Vagina (tissue), 2 donors: ENCODE results near the gene DHX40. TPM values are rescaled to one million over a fixed set of nuclear protein-coding genes. Genes with fewer than 3 reads are reported as not detected.
"Not testable (repeated sequence)": the region's sequence is repeated elsewhere in the genome, so short reads cannot be mapped to it uniquely, and the experiment has no call there.

Source experiments
- DNase-seq, 2 donors: peaks; one replicate each; pipeline ENCODE4 v3.0.0-alpha.2; 2017; ENCODE audit errors: extremely low spot score in 2 of 2
- H3K27ac ChIP-seq: fragments of 200-600 bp; sonication (generic); one replicate; pipeline ENCODE4 v1.5.1; 2019
- H3K27me3 ChIP-seq: fragments of 200-600 bp; sonication (generic); one replicate; pipeline ENCODE4 v1.5.1; 2019
- H3K36me3 ChIP-seq, 2 donors: fragments of 200-600 bp; sonication (generic); one replicate each; pipeline ENCODE4 v1.5.1; 2017 to 2019
- H3K4me1 ChIP-seq: fragments of 200-600 bp; sonication (generic); one replicate; pipeline ENCODE4 v1.5.1; 2019
- H3K4me3 ChIP-seq, 2 donors: fragments of 200-600 bp; sonication (generic); 1 replicate in 1 of 2; 2 replicates in 1 of 2; pipeline ENCODE4 v1.5.1; 2016 to 2019
- H3K9me3 ChIP-seq: fragments of 200-600 bp; sonication (generic); one replicate; pipeline ENCODE4 v1.5.1; 2019
- CTCF ChIP-seq, 3 experiments: fragments of 450-650 bp in 2 of 3; fragments of 200-600 bp in 1 of 3; sonication (generic) in 1 of 3; IDR thresholded peaks; one replicate each; pipeline ENCODE4 v1.5.1; 2017 to 2019; ENCODE audit warnings: antibody characterized with exemption in 3 of 3, mild to moderate bottlenecking in 2 of 3, moderate library complexity in 2 of 3
- POLR2A ChIP-seq, 2 donors: fragments of 450-650 bp; IDR thresholded peaks; one replicate each; pipeline ENCODE4 v1.6.1; 2017; ENCODE audit warnings: antibody characterized with exemption in 2 of 2, mild to moderate bottlenecking in 2 of 2, moderate library complexity in 2 of 2
- POLR2AphosphoS5 ChIP-seq, 2 donors: sonication (generic); formaldehyde crosslinking; IDR thresholded peaks; one replicate each; pipeline ENCODE4 v1.9.0; 2017; ENCODE audit warnings: antibody characterized with exemption in 2 of 2, mild to moderate bottlenecking in 2 of 2, low read depth in 1 of 2; ENCODE audit not compliant: insufficient read depth in 1 of 2
- intact Hi-C: fragments of 100-400 bp; cut with DNase I; formaldehyde crosslinking; loops from one replicate; pipeline ENCODE4 v1.15.1; 2023
- small RNA-seq: library from RNA; depleted of rRNA; stranded (forward); fragments of <200 nt; gene quantifications from one replicate; pipeline ENCODE3, GENCODE V24; 2016
- total RNA-seq: library from RNA; depleted of rRNA; stranded (reverse); fragments of >200 nt; gene quantifications from one replicate; pipeline ENCODE4 v1.2.3, GENCODE V29; 2016

DHX40 gene
- total RNA-seq, 1 donor from 2014 or later = 31.4 TPM

- Histone ChIP-seq H3K27me3 (no peaks in the 10 kb centered on the region), H3K4me3 (no peak overlapping the region), H3K27ac (no peak overlapping the region), H3K36me3 (peaks cover 0 to 80% of the 10 kb centered on the region in 2 donors), H3K4me1 (peaks cover 10% of the 10 kb centered on the region), H3K9me3 (no peaks in the 10 kb centered on the region)
- TF ChIP-seq POLR2A (IDR thresholded peaks at IDR 0.05) (no peak), POLR2AphosphoS5 (IDR thresholded peaks at IDR 0.05; ENCODE audit: insufficient read depth in 1 of 2, low read depth in 1 of 2) (no peak), CTCF (IDR thresholded peaks at IDR 0.05) (no peak)
- no peak for DNase-seq
- intact Hi-C loops = no loop called here
Observed at GRCh38 chr17:59652119-59652518, 86.7 kb downstream of the DHX40 start.

GRCh38 chr17:59656624-59657023 is 91.2 kb downstream of the DHX40 start:
- not testable (repeated sequence) for DNase-seq, H3K4me1 ChIP-seq, H3K9me3 ChIP-seq, H3K27me3 ChIP-seq, H3K27ac ChIP-seq, H3K4me3 ChIP-seq
- H3K36me3 ChIP-seq = peaks cover 0 to 94% of the 10 kb centered on the region in 2 donors
- intact Hi-C loops = loop anchor here (5.0 kb wide), 1 partner anchor 424 kb away; no protein-coding TSS in a partner anchor

Small RNAs within 50 kb of the gene (small RNA-seq; reads per million reads assigned to genes)
- gene RNU4-13P = not detected

Other genes starting within 250 kb of the DHX40 start
- gene YPEL2, start 234.0 kb upstream of the DHX40 start, total RNA-seq = 16.7 TPM
- gene CLTC, start 54.3 kb downstream of the DHX40 start, total RNA-seq = 113 TPM
- 43.0 TPM for gene PTRH2, start 141.8 kb downstream of the DHX40 start, total RNA-seq
- 380 TPM for gene VMP1, start 142.0 kb downstream of the DHX40 start, total RNA-seq